Stimulated activated CD4-positive, alpha-beta T cell treated with anti-CD3 and anti-CD28 coated beads, Interleukin-1b, Interleukin-23, amount 100 ng/mL, for 1 hour (primary cell): Measurements from ENCODE around the gene IRX2.

Source experiments
- DNase-seq, 2 donors: peaks; one replicate each; pipeline ENCODE4 v3.0.0-alpha.2; 2020; ENCODE audit warnings: low read depth in 2 of 2

The IRX2 gene

DNA sequence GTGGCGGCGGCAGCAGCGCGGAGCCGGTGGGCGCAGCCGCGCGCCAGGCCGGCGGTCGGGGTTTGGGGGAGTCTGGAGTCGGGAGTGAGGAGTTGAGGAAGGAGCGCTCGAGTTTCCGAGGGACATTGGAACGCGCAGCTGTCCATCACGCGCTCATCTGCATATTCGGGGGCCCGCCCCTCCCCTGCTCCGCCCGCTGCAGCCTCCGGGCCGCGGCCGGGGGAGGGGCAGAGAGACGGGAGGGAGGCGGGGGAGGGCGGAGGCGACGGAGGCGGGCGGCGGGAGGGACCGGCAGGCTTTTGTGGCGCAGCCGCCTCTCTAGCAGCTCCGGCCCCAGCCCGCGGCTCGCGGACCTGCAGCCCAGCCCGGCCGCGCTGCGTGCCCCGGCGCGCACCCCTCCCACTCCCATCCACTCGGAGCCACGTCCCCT is at the start of gene IRX2:
TSS of gene IRX2 (minus strand) at position 86 of the 430 bp plus-strand sequence. CDS start 264 bp downstream, outside the sequence.
- no peak for DNase-seq

GRCh38 chr5:2800035-2800434 is 48.6 kb upstream of the IRX2 start:
- no peak for DNase-seq

DNA sequence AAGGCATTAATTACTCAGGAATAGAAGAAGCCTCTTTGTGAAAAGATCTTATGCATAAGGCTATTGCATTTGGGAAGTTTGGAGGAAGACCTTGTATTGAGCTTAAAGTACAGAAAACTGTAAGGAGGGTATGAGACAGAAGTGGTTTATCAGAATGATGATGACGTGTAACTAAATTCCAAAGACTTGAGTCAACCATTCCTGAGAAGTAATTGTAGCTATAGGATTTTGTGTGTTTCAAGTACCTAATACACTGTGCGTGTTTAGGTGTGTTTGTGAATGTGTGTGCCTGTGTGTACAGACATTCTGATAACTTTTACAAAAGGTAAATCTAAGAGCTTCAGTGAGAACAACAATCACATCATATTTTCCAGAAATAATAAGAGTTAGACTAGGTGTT is 46.5 kb upstream of the IRX2 start:
- no peak for DNase-seq

GRCh38 chr5:2797160-2797559 is 45.7 kb upstream of the IRX2 start:
- no peak for DNase-seq

GRCh38 chr5:2783223-2783622 is 31.7 kb upstream of the IRX2 start:
- DNase-seq = no peak

- DNase-seq = no peak
Measured at GRCh38 chr5:2782658-2783057, 31.2 kb upstream of the IRX2 start.

DNA sequence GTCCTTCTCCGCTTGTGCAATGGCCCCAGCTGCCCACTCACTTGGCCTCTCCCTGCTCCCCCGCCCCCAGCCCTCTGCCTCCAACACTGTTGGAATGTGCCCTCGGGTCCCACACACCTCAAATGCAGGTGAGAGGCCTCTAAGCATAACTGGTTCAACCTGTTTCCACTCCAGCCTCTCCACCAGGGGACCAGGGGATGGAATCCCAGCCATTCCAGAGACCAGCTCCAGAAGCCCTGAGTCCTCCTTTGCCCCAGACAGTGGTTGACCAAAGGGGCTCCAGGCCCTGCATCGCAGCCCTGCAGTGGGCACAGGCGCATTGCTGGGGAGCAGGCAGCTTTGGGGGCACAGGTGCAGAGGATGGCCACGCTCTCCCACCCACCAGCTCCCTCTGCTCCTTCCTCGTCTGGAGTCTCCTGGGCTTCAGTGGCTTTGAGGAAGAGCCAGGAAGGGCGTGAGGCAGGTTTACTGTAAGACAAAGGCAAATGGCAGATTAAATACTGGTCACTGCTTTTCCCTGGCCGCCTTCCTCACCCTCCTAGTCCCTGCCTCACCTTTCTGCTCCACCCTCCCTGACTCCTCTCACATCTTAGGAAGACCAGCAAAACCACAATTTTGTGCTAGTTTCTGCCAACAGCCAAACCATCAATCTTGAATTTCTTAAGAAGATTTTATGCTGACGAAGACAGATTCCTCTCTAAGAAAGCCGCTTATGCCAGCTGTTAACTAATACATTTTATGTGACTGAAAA is 29.1 kb upstream of the IRX2 start:
- no peak for DNase-seq

- no peak for DNase-seq
Measured at GRCh38 chr5:2779459-2779858, 28.0 kb upstream of the IRX2 start.

DNA sequence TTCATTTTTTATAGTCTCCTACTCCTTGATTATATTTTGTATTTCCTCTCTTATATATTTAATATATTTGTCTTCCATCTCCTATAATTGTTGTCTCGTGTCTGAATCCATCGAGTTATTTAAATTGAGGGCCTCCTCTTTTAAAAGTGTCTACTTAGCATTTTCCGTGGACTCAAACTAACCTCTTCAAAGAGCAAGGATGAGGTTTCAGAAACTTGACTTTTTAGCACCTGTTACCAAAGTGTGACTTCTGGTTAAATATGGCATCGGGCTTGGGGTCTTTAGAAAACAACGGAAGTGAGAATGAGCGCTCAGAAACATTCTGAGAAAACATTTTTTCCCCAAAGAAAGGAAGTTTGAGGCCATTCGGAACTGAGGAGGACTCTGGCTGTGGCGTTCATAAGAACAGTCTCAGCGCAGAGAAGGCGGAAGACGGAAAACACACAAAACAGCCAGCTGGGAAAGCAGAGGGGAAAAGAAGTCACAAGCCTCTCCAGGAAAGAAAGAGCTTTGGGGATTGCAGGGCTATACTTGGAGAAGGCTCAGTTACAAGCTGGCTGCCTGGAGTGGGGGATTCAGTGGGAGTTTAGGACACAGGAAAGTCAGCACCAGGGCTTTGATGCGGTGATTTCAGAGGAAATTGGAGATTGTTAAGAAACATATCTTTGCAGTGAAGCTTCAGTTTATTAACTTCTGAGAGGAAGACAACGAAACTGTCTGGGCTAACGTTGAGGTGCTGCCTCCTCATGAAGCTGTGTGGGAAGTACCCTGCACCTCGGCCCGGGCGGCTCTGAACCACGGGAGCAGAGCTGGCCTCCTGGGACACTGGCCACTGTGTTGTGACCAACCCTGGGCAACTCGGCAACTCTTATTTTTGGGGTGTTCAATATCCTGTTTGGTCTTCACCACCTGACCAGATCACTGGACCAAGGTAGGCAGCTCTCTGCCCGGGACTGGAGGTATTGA is 25.1 kb upstream of the IRX2 start:
- DNase-seq = no peak

DNA sequence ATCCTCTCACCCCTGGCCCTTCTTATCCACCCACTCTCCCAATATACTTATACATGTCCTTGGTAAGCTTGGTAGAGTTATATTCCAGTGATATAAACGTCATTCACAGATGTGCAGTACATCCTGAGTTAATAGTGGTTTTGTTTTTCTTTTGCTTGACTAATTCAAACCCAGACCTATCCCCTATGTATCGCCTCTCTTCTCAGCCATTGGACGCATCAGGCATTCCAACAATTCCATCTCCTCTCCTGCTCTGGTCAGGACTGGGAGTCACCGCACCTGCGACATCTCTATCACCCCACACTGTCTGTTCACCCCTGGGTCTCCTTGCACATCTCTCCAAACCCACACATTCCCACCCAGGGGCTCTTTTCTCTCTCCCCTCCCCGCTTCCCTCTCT is 21.9 kb upstream of the IRX2 start:
- no peak for DNase-seq

- DNase-seq = no peak
Measured at GRCh38 chr5:2767089-2767488, 15.6 kb upstream of the IRX2 start.

- DNase-seq = no peak
Measured at GRCh38 chr5:2764581-2764980, 13.1 kb upstream of the IRX2 start.

GRCh38 chr5:2763533-2763794 is 12.0 kb upstream of the IRX2 start:
- no peak for DNase-seq

DNA sequence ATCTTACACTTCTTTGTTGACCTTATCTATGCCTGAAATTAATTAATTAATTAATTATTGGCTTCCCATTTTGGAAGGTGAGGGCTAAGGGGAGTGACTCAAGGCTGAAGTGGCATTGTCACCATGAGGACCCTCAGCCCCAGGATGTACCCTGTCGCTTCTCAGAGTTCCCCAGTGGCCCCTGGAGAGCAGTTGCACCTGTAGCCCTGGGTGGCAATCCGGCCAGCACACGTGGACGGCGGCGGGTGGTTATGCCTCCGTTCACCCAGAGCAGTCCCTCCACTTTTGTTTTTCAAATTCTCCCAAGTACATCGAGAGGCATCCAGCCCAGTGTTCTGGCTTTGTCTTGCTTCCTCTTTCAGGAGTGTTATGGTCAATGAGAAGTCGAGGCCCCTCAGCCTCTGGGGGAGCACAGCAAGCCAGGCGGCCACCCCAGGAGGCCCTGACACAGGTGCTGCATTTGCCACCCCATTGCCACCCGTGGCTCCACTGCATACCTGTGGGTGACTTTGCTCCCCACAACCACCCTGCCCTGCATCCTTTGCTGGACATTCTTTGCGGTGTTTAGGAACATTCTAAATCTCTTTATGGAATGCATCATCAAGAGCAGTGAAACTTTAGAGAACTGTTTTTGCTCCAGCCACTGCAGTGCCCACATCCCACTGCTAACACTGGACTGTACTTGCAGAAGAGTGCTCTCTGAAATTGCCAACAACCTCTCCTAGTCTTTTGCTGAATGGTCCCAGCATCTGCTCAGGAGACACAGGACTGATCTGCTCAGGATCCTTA is 11.5 kb upstream of the IRX2 start:
- DNase-seq = no peak

- no peak for DNase-seq
Measured at GRCh38 chr5:2761921-2762488, 10.5 kb upstream of the IRX2 start.

DNA sequence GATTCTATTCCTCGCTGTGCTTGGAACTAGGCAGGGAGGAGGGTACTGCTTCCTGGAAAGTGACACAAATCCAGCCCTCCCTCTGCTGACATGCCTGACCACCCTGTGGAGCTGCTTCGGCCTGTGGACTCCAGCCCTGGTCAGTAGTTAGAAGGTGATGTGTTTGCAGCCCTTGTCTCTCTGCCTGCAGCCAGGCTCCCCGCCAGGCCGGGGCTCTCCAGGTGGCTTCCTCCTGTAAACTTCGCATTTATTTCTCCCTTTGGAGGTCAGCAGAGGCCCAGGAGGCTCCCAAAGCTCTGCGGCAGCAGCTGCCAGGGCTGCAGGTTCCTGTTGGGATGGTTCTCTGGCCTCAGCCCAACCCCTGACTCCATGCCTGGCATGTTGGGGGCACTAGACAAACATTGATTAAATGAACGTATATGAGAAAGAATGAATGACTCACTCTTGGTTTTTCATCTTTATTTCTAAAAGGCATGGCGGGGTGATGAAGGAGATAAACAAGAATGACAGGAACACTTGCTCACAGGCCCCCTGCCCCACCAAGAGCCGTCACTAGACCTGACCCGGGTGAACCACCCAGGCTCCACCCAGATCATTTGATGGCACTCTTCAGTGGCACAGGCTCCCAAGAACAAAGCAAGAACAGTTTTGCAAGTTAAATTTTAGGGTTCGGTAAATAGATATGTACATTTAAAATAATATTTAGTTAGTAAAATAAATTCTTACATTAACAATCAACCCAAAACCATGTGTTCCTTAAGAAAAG is 8.4 kb upstream of the IRX2 start:
- DNase-seq = no peak

DNA sequence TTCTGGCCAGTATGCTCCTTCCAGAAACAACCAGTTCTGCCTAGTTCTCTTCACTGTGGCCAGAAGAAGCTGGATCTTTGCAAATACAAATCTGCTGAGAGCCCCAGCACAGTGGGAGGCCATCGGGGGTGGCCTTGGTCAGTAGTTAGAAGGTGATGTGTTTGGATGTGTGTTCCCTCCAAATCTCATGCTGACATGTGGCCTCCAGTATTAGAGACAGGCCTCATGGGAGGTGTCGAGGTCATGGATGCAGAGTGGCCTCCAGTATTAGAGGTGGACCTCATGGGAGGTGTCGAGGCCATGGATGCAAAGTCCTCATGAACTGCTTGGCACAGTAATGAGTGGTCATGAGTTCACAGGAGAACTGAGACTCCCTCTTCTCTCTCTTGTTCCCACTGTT is 7.6 kb upstream of the IRX2 start:
- DNase-seq = no peak

DNA sequence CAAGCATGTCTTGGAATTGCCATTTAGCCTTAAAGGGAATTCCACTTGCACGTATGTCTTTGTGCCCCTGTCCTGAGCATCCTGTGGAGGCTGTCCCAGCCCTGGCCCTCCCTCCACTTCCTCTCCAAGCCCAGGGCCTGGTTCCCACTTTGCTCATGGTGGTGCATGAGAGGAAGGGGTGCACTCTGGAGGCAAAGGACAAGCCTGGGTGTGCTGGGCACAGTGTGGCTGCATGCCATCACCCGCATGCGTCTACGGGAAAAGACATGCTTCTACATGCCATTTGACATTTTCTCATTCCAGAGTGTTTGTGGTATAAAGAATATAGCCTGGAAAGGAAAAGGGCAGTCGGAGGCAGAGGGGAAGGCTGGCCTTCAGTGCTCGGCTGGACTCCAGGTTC is 7.2 kb upstream of the IRX2 start:
- no peak for DNase-seq

GRCh38 chr5:2757563-2758351 is 6.3 kb upstream of the IRX2 start:
- no peak for DNase-seq
